NCI-H2196 (cell line): ENCODE measurements around the gene IPO8.

ENCODE experiments used
- DNase-seq: peaks from one replicate; lab custom pipeline; 2025; ENCODE audit not compliant: unreplicated experiment; lab: John Stamatoyannopoulos, UW

Gene IPO8

DNA sequence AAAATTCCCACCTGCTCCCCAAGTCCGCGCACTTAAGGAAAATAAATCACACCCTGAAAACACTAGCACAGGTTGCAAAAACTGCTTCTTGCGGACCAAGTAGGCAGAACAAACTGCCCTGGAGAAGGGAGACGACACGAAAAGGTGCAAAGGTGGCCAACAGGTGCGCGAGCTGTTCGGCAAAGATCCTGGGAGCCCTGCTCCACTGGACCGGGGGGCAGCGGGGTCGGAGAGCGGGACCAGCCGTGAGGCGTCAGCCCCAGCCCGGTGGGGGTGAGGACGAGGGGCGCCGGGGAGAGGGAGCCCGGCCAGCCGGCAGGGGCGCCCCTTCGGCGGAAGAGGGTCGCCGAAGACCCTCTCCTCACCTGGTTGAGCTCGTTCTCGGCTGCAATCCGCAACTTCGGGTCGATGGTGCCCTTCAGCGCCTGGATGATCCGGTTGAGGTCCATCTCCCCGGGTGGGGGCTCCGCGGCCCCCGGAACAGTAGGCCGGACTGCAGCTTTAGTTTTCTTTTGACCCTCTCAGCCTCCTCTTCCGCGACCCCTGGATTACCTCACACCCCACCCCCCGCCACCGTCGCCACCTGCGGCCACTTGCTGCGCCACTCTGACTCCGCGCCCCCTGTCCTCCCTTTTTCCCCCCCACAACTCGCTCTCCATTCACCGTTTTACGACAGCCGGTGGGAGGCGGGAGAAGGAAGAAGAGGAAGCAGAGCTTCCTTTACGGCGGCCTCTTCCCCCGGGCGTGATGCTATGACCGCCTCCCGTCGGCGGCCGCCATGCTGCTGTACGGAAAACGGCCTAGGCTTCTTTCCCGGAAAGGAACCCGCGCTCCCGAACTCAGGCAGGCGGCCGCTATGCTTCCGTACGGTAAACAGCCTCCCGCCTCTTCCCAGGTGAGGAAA is at the start of gene IPO8:
IPO8 (minus strand) TSS at position 671 of the 904 bp plus-strand sequence; CDS start at position 449, 222 bp downstream.
- DNase-seq: peak; percentile 91

DNA sequence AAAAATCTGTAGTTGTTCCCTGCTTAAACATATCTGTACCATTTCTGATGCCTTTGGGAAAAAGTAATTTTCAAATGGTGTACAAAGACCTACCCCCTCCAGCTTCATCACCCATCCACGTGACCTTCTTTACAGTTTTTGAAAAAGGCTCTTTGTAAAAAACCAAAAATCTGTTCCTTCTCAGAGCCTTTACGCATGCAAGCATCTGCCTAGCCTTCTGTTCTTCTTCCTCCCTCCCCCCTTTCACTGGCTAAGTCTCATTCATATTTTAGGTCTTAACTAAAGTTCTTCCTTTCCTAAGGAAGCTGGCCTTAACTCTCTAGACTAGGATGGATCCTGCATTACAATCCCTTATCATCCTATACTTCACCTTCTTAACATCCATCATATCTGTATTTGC is 48.7 kb upstream of the IPO8 start:
- DNase-seq: no peak

DNA sequence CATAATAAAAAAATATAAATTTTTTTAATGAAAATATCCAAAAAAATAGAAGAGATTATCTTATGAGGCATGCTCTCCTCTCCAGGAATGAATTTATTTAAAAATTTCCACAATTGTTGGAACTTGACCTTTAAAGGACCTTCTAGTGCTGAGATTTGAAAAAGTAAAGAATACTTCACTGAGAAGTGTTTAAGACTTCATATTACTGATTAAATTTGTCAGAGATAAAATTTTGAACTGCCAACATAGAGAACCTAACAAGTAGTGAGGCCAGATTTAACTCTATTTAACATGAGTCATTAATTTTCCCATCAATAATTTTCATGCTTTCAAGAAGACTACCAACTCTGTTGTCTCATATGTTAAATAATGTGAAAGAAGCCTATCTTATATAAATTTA is 44.6 kb upstream of the IPO8 start:
- DNase-seq: no peak

DNA sequence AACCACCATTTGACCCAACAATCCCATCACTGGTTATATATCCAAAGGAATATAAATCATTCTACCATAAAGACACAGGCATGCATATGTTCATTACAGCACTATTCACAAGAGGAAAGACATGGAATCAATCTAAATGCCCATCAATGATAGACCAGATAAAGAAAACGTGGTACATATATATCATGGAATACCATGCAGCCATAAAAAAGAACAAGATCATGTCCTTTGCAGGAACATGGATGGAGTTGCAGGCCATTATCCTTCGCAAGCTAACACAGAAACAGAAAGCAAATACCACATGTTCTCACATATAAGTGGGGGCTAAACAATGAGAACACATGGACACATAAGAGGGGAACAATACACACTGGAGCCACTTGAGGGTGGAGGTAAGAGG is 43.4 kb upstream of the IPO8 start:
- no peak for DNase-seq

DNA sequence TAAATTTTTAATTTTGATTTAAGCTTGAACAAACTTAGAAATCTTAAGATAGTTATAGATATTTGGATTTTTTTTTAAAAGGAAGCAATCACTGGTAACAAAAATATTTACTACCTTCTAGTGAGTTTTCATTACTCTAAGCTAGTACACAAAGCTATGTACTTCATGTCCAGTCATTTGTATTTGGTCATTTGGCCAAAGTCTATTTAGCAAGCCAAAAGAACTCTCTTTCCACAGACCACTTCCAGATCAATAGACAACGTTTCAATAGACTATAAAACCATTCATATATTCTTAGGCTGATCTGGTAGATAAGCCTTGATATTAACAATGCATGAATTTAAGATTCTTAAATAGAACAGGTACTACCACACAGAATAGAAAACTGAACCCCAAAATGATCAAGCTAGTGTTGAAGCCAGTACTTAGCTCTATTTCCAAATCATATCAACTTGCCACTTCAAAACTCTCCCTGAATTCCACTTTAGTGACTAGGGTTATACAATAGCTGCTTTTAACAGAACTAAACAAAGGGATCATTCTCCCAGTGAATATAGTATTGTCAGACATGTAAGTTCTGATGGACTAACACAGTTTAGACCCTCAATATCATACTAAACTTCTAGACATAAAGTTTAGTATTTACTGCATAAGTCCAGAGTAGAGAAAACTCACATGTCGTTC is 37.4 kb upstream of the IPO8 start:
- DNase-seq: no peak

DNA sequence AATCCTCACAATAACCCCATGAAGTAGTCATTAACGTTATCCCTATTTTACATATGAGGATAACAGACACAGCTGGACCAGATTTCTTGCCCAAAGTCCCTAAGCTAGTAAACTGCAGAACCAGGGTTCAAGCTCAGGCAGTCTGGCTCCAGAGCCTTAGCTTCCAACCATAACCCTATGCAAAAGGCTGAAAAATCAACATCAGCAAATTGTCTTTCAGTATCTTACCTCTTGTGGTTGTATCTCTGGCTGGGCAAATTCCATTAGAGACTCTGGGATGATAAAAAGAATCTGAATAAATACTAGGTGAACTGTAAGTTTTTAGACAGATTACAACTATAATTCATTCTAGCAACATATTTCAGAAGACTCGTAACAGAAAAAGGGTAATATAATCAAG is 34.3 kb upstream of the IPO8 start:
- no peak for DNase-seq

DNA sequence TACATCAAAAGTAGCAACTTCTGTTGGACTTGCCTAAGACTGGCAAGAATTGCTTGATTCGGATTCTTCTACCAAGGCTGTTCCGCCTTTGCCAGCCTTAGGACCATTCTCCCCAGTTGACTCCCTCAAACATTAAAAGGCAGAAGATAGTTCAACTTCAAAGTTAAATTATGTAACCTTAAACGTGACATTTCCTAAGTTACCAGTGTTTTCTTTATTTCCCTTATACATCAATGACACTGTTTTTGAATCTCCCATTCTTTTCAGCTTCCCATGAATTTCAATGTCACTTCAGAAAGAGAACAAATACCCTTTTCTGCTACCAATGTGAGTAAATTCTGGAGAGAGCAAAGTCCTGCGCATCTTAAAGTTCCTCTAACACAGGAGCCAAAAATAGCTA is 33.9 kb upstream of the IPO8 start:
- DNase-seq: no peak

DNA sequence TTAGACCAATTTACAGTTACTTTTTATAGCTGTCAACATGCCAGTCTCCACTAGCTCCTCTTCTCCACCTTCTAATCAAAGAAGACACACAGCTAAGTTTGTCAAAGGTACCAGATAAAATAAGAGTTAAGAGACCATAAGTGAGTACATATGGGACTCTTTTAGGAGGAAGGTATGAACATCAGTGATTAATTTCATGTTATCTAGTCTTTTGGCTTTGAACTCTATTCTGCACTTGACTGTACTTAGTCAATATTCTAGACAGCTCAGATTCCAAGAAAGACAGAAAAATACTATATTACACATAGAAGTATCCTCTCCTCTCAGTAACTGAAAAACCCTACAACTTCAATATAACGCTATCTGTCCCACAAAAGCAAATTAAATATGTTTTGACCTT is 31.0 kb upstream of the IPO8 start:
- no peak for DNase-seq

DNA sequence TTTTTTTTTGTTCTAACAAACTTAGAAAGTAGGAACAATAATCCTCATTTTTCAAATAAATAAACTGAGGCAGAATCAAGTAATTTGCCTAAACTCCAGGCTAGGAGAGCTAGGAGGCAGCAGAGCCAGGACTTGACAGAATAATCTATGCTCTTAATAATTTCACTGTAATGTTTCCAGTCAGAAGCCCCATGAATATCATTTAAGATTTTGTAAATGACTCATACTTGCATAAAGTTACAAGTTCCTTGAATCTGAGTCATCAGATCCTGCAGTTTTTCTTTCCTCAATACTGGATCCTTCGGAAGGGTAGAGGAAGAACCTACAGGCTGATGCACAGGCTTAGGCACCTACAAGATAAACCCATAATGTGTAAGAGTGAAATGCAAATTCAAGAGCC is 30.1 kb upstream of the IPO8 start:
- no peak for DNase-seq

DNA sequence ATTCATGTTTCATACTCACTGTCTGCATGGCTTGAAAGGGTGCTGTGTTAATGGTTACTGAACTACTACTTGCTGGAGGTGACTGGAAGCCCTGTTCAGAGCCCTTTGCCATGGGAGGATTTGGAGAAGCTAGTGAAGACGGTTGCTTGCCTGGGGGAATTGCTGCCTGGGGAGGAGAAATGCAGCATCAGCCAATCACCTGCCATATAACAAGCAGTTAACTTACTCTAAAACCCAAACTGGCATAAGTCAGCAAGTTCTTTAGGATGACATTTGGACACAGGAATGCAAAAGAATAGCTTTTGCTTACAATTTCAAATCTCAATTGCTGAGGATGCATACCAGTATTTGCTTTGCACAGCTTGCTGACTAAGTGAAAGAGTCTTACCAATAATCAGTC is 23.4 kb upstream of the IPO8 start:
- DNase-seq: no peak

DNA sequence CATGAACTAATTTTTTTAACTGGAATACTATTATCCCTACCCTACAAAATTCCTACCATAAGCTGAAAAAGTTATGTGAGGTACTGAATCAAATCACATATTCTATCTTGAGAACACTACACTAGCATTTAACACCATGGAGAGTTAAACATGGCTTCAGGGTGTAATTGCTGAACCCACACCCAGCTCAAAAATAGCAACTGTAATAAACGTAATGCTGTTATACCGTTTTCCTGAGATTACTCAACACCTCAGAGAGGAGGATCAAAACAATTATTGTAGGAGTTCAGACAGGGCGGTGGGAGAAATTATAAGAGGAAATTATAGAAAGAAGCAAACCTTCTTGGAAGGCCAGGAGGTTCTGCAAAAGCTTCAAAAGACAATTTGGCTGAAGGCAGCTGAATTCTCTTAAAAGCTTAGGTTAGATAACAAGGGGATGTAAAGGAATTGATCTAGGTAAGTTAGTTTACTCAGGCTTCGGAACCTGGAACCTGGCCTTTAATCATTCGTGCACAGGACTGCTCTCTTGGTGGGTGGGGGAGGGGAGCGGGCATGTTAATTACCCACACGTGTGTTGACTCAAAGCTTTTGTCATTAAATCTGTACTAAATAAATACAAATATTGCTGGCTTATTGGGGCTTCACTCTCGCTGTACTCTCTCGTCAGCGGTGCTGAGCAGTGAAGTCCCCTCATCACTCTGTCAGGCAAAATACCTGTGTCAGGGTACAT is 12.1 kb upstream of the IPO8 start:
- no peak for DNase-seq

DNA sequence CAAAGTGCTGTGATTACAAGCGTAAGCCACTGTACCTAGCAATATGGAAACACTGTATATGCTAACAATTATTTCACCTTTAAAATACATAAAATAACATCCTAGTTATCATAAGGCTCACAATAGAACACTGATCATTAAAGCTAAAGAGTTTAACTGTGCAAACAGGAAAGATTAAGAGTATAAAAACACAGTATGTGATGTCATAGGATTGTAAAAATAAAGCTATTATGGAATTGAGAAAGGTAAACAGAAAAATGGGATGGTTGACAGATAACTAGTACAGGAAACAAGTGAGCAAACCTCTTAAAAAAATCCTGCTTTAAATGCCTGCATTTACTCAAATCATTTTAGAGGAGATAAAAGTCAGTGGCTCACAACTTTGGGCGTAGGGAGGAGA is 10.8 kb upstream of the IPO8 start:
- DNase-seq: peak; percentile 8

DNA sequence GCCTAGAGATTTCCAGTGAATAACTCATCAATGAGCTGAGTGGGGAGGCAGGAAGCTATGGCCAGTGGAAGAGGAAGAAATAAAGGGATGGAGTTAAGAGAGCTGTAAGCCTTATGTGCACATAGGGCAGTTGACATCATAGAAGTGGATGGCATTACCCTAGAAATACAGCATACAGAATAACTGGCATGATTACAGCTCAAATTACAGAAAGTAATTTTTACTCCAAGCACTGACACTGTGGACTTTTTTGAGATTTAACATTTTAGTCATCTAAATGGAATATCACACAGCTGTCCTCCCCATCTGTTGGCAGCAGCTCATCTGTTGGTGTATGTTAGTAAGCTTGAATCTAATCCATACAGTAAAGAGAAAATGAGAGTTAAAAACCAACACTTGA is 5.4 kb upstream of the IPO8 start:
- DNase-seq: no peak

DNA sequence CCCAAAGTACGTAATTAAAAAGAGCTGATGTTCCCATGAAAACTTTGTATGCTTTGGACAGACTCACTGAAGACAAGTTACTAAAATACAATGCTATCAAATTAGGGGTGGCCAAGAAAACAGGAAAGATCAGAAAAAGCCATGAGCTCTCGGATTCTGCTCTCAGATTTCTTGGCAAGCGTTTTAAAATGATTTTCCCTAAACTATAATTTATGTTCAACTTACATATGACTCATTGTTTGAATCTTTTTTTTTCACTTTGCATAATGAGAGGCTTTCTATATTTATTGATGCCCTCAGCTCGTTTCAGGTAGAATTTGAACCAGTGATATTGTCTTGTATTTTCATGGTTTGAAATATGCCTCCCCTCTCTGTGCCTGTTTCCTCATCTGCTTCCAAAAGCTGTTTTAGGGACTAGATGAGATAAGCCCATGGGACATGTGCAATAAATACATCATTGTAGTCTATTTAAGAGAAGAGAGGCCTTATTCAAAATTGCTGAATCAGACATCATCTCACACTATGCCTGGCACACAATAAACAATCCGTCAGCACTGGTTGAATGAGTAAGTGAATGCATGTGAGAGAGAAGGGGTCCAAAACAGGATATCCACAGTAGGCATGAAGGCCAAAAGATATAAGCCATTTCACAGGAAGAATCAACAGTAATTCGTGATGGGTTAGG is 4.7 kb upstream of the IPO8 start:
- no peak for DNase-seq

DNA sequence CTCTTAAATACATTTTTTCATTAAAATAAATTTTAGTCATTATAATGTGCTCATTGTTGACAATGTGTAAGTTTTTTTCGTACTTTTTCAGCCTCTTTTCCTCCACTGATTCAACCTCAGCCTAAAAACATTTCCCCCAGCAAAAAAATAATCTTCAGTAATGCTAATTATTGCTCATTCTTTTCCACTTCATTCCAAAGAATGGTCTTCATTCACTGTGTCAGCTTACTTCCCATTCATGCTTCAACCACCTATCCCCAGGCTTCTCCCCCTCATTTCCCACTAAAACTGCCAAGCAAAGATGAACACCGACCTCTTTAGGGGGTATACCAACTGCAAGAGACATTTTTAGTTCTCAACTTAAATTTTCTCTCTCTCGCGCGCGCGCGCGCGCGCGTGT is 2.7 kb upstream of the IPO8 start:
- DNase-seq: no peak

DNA sequence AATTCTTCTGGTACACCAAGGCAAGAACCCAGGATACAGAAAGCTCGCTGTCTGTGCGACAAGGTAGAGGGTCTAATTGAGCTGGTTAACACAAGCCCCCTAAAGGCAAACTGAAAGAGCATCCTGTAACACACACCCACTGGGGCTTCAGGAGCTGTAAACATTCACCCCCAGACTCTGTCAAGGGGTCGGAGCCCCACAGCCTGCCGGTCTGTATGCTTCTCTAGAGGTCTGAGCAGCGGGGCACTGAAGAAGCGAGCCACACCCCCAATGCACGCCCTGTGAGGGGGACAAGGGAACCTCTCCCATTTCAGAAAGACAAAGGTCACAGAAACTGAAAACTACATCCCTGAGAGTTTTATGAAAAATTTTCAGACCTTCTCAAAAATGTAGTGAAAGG is 1.3 kb upstream of the IPO8 start:
- DNase-seq: no peak

DNA sequence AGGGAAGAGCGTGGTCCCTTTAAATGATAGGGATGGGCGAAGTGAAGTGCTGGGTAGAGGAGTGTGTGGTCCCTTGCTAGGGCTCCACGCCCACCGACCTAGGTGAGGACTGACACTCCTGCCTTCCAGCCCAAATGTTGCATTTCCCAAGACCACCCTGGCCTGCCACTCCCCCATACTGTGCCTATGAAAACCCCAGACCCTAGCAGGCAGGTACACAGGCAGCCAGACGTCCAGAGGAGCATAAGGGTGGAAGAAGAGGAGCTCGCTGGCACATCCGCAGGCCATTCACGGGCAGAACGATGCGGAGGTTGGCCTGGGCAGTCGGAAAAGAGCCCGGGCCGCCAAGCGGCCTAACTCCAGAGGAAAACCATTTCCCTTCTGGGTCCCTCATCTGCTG is 817 bp upstream of the IPO8 start:
- DNase-seq: no peak

DNA sequence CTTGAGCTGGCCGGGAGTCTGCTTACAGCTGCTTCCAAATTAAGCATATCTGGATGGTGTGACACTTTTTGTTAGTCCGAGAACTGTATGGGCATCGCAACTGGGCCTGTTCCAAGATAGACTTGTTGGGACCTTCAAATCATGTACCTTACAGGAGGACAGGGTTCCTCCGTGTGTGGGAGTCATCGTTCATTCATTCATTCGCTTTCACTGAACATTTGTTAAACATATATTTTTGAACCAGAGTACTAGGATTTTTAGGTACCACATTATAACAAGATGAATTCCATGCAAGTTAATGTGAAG is 387 bp upstream of the IPO8 start:
- no peak for DNase-seq

DNA sequence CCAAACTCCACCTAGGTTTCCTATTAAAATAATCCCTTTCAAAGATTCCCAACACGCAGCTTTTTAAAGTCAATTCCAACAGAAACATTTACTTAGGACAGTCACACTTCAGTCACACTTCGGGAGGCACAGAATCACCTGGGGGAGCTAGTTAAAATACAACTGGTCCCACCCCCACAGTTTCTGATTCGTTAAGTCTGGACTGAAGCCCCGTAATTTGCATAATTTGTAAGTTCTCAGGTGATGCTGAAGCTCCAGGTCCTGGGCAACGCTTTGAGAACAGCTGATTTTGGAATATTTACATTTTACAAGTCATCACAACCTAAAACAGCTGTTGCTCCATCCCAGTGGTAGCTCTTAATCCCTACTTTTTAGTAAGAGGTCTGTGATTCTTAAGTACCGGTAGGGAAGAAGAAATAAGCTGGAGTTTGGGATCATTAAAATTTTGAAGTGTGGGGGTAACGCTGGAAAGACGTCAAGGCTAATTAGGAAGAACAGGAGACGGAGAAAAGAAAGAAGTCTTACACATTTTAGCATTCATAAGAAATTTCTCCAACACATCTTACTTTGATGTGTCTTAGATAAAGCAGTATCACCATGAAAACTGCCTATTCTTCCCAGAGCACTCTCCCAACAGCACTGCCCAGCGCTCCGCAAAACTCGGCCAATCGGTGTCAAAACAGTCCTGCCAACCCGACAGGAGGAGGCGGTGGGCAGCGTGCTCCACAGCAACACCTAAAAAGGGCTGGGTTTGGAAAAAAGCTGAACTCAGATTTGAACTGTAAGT is 1.1 kb downstream of the IPO8 start:
- DNase-seq: peak; percentile 23

DNA sequence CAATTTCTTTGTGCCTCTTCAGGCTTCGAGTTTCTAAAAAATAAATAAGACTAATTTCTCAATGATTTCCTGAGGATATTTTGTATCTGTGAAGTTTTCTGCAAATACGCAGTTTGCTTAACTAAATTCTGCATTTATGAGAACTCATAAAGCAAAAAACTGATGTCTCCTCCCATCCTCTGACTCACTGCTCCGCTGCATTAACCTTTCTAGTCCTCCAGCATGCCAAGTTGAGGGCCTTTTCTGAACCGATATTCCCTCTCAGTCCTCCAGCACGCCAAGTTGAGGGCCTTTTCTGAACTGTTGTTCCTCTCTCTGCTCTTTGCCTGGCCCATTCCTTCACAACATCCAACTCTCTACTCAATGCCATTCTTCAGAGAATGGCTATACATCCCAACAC is 3.2 kb downstream of the IPO8 start:
- DNase-seq: no peak
